IPS DF 6.9 (cell line): ENCODE measurements around the gene TMEM120B.
"Not testable (repeated sequence)": the region's sequence is repeated elsewhere in the genome, so short reads cannot be mapped to it uniquely, and the experiment has no call there.

Source experiments
- DNase-seq: peaks from one replicate; pipeline ENCODE4 v3.0.0-alpha.2; 2013; ENCODE audit warnings: low read depth, low spot score
- H3K27ac ChIP-seq: one replicate; pipeline ENCODE4 v1.5.1; 2013; ENCODE audit warnings: low read length, control low read depth
- H3K27me3 ChIP-seq: 2 replicates; pipeline ENCODE4 v1.6.1; 2013; ENCODE audit warnings: mild to moderate bottlenecking, low read length; ENCODE audit not compliant: control insufficient read depth, insufficient read depth
- H3K36me3 ChIP-seq: 2 replicates; pipeline ENCODE4 v1.6.1; 2013; ENCODE audit warnings: low read length; ENCODE audit not compliant: control insufficient read depth, insufficient read depth
- H3K4me1 ChIP-seq: 2 replicates; pipeline ENCODE4 v1.6.1; 2013; ENCODE audit warnings: low read length; ENCODE audit not compliant: control insufficient read depth, insufficient read depth
- H3K4me3 ChIP-seq: 2 replicates; pipeline ENCODE4 v1.5.1; 2013; ENCODE audit warnings: mild to moderate bottlenecking, low read length
- H3K9me3 ChIP-seq: 2 replicates; pipeline ENCODE4 v1.6.1; 2013; ENCODE audit warnings: low read length, inconsistent platforms; ENCODE audit not compliant: control insufficient read depth, insufficient read depth
- WGBS: extraction: QIAGEN DNeasy Blood & Tissue Kit; methylation state at CpG from one replicate; pipeline ENCODE4 v1.1.7; 2013; ENCODE audit warnings: mixed read lengths, missing lambda C conversion rate; ENCODE audit not compliant: insufficient read length, insufficient coverage; 5-methylcytosine and 5-hydroxymethylcytosine counted together

Gene TMEM120B

DNA sequence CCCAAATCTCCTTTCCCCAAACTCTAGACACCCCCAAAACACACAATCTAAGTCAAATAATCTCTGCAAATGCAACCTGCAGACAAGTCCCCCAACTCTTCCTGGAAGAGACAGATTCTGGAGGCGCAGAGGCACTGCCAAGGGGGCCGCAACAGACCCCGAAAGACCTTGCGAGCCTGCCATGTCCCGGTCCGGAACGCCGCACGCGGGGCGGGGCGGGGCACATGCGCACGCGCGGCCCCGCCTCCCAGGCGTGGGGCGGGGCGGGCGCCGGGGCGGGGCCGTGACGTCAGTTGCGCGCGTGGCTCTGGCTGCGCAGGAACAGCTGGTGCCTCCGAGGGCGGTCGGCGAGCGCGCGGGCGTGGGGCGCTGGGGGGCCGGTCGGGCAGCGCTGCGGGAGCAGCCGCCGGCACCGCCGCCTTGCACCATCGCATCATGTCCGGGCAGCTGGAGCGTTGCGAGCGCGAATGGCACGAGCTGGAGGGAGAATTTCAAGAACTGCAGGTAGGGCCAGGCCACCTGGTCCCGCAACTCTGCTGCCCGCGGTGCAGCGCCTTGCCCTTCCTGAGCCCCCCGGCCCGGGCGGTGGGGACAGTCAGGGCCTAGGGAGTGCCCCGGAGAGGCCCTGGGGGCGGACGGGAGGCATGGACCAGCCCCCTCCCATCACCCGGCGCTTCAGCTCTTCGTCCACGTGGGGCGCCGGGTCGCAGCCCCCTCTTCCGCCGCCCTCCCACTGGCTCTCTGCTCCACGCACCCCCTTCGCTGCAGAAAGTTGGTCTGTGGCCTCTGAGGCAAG is at the start of gene TMEM120B:
Gene TMEM120B (plus strand): TSS at position 292 of the 796 bp plus-strand sequence. CDS start 144 bp downstream, at position 436.
- Histone ChIP-seq H3K27ac (no peak within 1 kb of the TSS), H3K9me3 (no peaks in the 10 kb centered on the region), H3K4me1 (no peaks in the 10 kb centered on the region; the same call in 1 of the 2 replicates), H3K4me3 (peak within 1 kb of the TSS; percentile 79), H3K27me3 (no peaks in the 10 kb centered on the region), H3K36me3 (0 out of 2 replicates have a peak, but pooled peaks cover 2% of the 10 kb centered on the region)
- no CpG with 5 or more reads among the region's 74 CpGs for WGBS
- no peak for DNase-seq

DNA sequence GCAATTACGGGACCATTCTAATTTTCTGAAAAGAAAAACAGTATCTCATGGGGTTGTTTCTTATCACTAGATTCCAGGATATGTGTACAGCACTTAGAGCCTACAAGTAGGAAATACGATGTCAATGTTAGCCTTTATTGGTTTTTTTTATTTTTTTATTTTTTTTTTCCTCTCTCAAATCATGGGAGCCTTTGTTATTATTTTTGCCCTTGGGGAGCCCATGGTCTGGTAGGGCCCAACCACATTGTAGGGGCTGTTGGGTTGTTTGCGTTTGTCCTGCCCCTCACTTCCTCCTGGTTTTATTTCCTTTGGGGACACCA is 49.0 kb upstream of the TMEM120B start:
- no peak for DNase-seq
- no CpG with 5 or more reads among the region's 3 CpGs for WGBS
- Histone ChIP-seq H3K36me3 (no peaks in the 10 kb centered on the region), H3K9me3 (no peaks in the 10 kb centered on the region), H3K27me3 (no peaks in the 10 kb centered on the region), H3K27ac (no peak overlapping the region), H3K4me3 (no peak overlapping the region), H3K4me1 (peaks cover 6% of the 10 kb centered on the region; the same call in 1 of the 2 replicates)

DNA sequence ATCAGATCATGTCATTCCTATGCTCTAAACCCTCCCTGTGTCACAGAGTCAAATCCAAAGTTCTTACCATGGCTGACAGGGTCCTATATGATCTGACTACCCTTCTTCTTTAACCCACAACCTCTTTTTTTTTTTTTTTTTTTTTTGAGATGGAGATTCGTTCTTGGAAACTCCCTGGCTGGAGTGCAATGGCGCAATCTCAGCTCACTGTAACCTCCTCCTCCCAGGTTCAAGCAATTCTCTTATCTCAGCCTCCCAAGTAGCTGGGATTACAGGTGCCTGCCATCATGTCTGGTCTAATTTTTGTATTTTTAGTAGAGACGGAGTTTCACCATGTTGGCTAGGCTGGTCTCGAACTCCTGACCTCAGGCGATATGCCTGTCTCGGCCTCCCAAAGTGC is 45.7 kb upstream of the TMEM120B start:
- H3K4me3 ChIP-seq, H3K9me3 ChIP-seq, H3K36me3 ChIP-seq, DNase-seq, H3K4me1 ChIP-seq, H3K27me3 ChIP-seq, H3K27ac ChIP-seq: not testable (repeated sequence)
- no CpG with 5 or more reads among the region's 6 CpGs for WGBS

DNA sequence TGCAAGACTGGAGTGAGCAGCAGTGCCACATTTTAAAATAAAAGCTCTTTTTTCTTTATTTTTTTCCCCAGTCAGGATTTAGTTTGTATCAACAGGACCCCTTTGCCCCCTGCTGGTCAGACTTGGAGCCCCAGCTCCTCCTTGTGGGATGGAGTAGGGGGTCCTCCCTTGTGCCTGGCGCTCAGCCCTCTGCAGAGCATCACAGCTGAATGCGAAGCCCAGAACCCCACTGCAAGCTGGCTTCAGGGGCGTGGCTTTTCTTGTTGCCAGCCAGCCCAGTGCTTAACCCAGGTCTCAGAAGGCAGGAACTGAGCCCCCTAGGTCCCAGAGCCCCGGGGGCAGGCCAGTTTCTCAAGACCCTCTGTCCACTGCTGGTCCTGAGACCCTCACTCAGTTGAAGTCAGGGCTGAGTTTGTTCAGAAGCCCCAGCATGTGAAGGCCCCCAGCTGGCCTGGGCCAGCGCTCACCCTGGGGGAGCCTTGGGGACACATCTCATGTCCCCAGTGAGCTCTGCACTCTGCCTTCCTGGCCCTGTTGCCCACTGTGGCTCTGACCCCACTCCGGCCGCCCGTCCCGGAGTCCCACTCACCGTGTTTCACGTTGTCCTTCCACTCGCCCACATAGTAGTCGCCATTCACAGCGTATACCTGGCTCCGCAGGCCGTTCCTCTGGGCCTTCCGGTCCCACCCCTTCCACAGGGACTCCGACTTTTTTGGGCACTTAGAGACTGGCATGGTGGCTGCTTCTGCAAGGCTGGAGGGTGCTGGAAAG is 43.6 kb upstream of the TMEM120B start:
- Histone ChIP-seq H3K27ac (no peak overlapping the region), H3K4me3 (no peak overlapping the region), H3K36me3 (no peaks in the 10 kb centered on the region), H3K9me3 (no peaks in the 10 kb centered on the region), H3K4me1 (peaks cover 5% of the 10 kb centered on the region), H3K27me3 (no peaks in the 10 kb centered on the region)
- no CpG with 5 or more reads among the region's 18 CpGs for WGBS
- DNase-seq, result no peak

DNA sequence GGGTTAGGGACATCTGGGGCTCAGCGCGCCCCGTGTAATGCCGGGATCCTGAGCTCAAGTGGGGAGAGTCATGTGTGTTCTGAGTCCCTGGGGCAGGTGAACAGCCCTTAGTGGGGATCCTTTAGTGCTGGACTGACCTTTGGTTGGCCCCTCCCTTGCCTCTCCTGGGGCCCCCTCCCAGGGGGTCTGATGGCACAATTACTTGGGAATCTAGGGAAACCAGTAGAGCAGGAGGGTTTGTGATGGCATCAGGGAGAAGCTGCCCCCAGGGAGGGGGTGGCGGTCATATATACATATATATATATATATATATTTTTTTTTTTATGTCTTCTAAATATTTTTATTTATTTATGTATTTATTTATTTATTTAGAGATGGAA is 43.0 kb upstream of the TMEM120B start, which contains the start of gene MORN3:
Gene MORN3 (minus strand): TSS at position 134 of the 380 bp plus-strand sequence. CDS start 171 bp downstream, outside the sequence.
- H3K4me1 ChIP-seq, result peaks cover 5% of the 10 kb centered on the region
- H3K27me3 ChIP-seq, result no peaks in the 10 kb centered on the region
- no peaks in the 10 kb centered on the region for H3K9me3 ChIP-seq
- H3K36me3 ChIP-seq, result no peaks in the 10 kb centered on the region
- no peak for DNase-seq
- H3K27ac ChIP-seq, result no peak within 1 kb of the TSS
- no CpG with 5 or more reads among the region's 5 CpGs for WGBS
- no peak within 1 kb of the TSS for H3K4me3 ChIP-seq

DNA sequence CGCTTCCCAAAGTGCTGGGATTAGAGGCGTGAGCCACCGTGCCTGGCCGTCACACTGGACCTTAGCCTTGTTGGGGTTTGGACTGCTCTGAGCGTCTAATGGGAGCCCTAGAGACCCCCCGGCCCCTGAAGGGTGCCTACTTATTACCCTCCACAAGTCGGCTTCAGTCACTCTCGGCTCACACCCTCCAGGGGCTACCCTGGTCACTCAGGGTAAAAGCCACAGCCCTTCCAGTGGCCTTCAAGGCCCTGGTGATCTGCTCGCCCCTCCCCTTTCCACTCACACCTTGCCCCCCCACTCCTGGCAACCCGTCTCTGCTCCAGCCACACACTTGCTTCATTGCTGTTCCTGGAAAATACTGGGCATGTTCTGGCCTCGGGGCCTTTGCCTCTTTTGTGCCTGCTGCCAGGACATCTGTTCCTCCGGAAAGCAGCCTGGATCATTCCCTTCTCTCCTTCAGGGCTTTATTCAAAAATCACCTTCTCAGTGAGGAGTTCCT is 39.5 kb upstream of the TMEM120B start:
- peaks cover 4% of the 10 kb centered on the region for H3K4me1 ChIP-seq
- H3K4me3 ChIP-seq, result peak overlapping the region; percentile 11; the same call in 1 of the 2 replicates
- WGBS, result no CpG with 5 or more reads among the region's 12 CpGs
- H3K36me3 ChIP-seq, result no peaks in the 10 kb centered on the region
- no peak overlapping the region for H3K27ac ChIP-seq
- no peak for DNase-seq
- H3K27me3 ChIP-seq, result no peaks in the 10 kb centered on the region
- no peaks in the 10 kb centered on the region for H3K9me3 ChIP-seq

DNA sequence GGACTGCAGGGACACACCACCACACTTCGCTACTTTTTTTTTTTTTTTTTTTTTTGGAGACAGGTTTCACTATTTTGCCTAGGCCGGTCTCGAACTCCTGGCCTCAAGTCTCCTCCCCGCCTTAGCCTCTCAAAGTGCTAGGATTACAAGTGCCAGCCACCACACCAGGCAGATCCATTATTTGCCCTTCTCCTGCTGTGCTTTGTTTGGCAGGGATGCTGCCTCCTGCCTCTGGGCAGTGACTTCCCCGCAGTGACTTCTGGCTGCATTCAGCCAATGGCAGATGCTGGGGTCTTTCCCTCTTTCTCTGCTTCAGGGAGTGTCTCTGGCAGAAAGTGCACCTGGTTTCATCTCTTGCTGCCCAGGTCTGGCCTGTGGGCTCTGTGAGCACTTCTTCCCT is 36.4 kb upstream of the TMEM120B start:
- H3K4me3 ChIP-seq, result no peak overlapping the region
- no CpG with 5 or more reads among the region's 5 CpGs for WGBS
- H3K27me3 ChIP-seq, result no peaks in the 10 kb centered on the region
- H3K4me1 ChIP-seq, result peaks cover 7% of the 10 kb centered on the region
- H3K9me3 ChIP-seq, result no peaks in the 10 kb centered on the region
- H3K27ac ChIP-seq, result no peak overlapping the region
- DNase-seq, result no peak
- H3K36me3 ChIP-seq, result no peaks in the 10 kb centered on the region

DNA sequence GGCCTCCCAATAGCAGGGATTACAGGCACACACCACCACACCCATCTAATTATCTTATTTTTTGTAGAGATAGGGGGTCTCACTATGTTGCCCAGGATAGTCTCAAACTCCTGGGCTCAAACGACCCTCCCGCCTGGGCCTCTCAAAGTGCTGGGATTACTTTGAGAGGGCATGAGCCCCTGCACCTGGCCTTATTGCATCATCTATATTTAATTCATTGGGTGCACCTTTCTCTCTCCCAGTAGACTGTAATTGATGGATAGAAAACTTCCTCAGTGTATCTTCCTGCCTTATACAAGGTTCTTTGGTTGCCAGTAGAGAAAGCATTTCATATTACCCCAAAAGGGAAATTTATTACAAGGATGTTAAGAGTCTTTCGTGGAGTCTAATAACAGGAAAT is 34.2 kb upstream of the TMEM120B start:
- DNase-seq, result no peak
- H3K27me3 ChIP-seq, result no peaks in the 10 kb centered on the region
- no peak overlapping the region for H3K4me3 ChIP-seq
- H3K9me3 ChIP-seq, result no peaks in the 10 kb centered on the region
- no peaks in the 10 kb centered on the region for H3K36me3 ChIP-seq
- H3K4me1 ChIP-seq, result peaks cover 3% of the 10 kb centered on the region; the same call in 1 of the 2 replicates
- H3K27ac ChIP-seq, result no peak overlapping the region
- WGBS, result no CpG with 5 or more reads among the region's 3 CpGs

DNA sequence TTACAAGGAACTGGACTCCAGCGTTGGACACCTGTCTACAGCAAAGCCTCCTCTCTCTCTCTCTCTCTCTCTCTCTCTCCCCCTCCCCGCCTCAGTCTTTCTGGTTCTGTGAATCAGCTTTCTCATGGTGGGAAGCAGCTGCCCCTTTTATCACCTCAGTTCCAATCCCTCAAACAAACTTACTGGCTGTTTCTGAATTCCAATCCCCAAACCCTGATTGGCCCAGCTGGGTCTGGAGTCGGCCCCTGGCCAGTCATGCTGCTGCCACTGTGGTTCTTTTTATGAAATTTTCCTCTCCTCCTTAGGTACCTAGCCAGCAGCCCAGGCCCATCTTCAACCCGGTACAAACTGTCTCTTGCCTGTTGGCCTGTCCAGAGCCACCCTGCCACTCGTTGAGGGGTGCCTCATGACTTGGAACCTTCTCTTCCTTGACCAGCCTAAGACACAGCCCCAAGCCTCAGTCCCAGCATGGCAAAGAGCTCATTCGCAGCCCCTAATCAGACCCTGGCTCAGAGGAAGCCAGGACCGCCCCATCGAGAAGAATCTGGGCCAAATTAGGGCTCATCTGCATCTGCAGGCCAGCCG is 33.7 kb upstream of the TMEM120B start:
- Histone ChIP-seq H3K27me3 (no peaks in the 10 kb centered on the region), H3K27ac (no peak overlapping the region), H3K4me1 (peaks cover 3% of the 10 kb centered on the region; the same call in 1 of the 2 replicates), H3K4me3 (no peak overlapping the region), H3K9me3 (no peaks in the 10 kb centered on the region), H3K36me3 (no peaks in the 10 kb centered on the region)
- DNase-seq, result no peak
- no CpG with 5 or more reads among the region's 9 CpGs for WGBS

DNA sequence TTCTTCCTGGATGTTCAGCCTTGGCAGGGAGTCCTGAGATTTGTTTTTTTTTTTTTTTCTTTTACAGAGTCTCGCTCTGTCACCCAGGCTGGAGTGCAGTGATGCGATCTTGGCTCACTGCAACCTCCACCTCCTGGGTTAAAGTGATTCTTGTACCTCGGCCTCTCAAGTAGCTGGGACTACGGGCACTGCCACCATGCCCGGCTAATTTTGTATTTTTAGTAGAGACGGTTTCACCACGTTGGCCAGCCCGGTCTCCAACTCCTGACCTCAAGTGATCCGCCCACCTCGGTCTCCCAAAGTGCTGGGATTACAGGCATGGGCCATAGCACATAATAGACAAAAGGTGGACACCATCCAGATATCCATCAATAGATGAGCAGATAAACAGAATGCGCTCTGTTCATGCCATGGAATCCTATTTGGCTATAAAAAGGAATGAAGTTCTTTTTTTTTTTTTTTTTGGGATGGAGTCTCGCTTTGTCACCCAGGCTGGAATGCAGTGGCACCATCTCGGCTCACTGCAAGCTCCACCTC is 32.8 kb upstream of the TMEM120B start:
- WGBS, result no CpG with 5 or more reads among the region's 13 CpGs
- DNase-seq, H3K27me3 ChIP-seq, H3K36me3 ChIP-seq, H3K4me3 ChIP-seq, H3K27ac ChIP-seq, H3K4me1 ChIP-seq, H3K9me3 ChIP-seq: not testable (repeated sequence)
